Endodermal cell (in vitro differentiated cells): Measurements from ENCODE around the gene KRTAP10-5. TPM values are rescaled to one million over a fixed set of nuclear protein-coding genes. Genes with fewer than 3 reads are reported as not detected.

Experiments
- DNase-seq: peaks from one replicate; pipeline ENCODE4 v3.0.0-alpha.2; 2017
- H3K27ac ChIP-seq: 2 replicates; pipeline ENCODE4 v1.5.1; 2013; ENCODE audit warnings: mild to moderate bottlenecking, low read depth, low read length, moderate library complexity
- H3K27me3 ChIP-seq: 2 replicates; pipeline ENCODE4 v1.6.1; 2013; ENCODE audit warnings: mild to moderate bottlenecking, low read length, moderate library complexity; ENCODE audit not compliant: insufficient read depth, control insufficient read depth, poor library complexity, severe bottlenecking
- H3K36me3 ChIP-seq: 2 replicates; pipeline ENCODE4 v1.7.0; 2013; ENCODE audit warnings: mild to moderate bottlenecking, low read length, moderate library complexity; ENCODE audit not compliant: control insufficient read depth, insufficient read depth
- H3K4me1 ChIP-seq: one replicate; pipeline ENCODE4 v1.7.0; 2013; ENCODE audit warnings: low read length; ENCODE audit not compliant: control insufficient read depth, insufficient read depth
- H3K4me3 ChIP-seq: 2 replicates; pipeline ENCODE4 v1.5.1; 2013; ENCODE audit warnings: mild to moderate bottlenecking, low read length, moderate library complexity
- H3K9ac ChIP-seq: 2 replicates; pipeline ENCODE4 v1.6.1; 2013; ENCODE audit warnings: mild to moderate bottlenecking, low read length, moderate library complexity; ENCODE audit not compliant: poor library complexity, severe bottlenecking; ENCODE audit errors: extremely low read depth
- H3K9me3 ChIP-seq: 2 replicates; pipeline ENCODE4 v1.6.1; 2013; ENCODE audit warnings: mild to moderate bottlenecking, low read length, moderate library complexity; ENCODE audit not compliant: control insufficient read depth
- H3K27ac Mint-ChIP-seq: 2 replicates; pipeline ENCODE4 v1.8.0; 2020; ENCODE audit warnings: mixed read lengths
- H3K27me3 Mint-ChIP-seq: 2 replicates; pipeline ENCODE4 v1.8.0; 2021; ENCODE audit warnings: mild to moderate bottlenecking, mixed read lengths; ENCODE audit not compliant: insufficient read depth
- H3K36me3 Mint-ChIP-seq: 2 replicates; pipeline ENCODE4 v1.8.0; 2020; ENCODE audit warnings: low read depth, mixed read lengths
- H3K4me1 Mint-ChIP-seq: 2 replicates; pipeline ENCODE4 v1.8.0; 2020; ENCODE audit warnings: mixed read lengths
- H3K4me3 Mint-ChIP-seq: 2 replicates; pipeline ENCODE4 v1.8.0; 2020; ENCODE audit warnings: mild to moderate bottlenecking, moderate library complexity, mixed read lengths
- H3K9me3 Mint-ChIP-seq: 2 replicates; pipeline ENCODE4 v1.8.0; 2020; ENCODE audit warnings: mild to moderate bottlenecking, mixed read lengths
- CTCF ChIP-seq: fragments of 200-600 bp; sonication (generic); conservative IDR thresholded peaks from 2 replicates; pipeline ENCODE4 v1.5.0; 2021; ENCODE audit warnings: antibody characterized with exemption, mild to moderate bottlenecking
- WGBS, 2 experiments: methylation state at CpG; one replicate each; pipeline versions ENCODE4 v1.1.5 to v1.1.7; 2013; ENCODE audit warnings: missing lambda C conversion rate in 2 of 2, mixed read lengths in 1 of 2; ENCODE audit not compliant: insufficient coverage in 1 of 2, insufficient read length in 1 of 2; 5-methylcytosine and 5-hydroxymethylcytosine counted together
- total RNA-seq, 2 donors: library from RNA; stranded (reverse); fragmentation: NEBNext Ultra II Directional in 1 of 2; extraction: Animal tissue kit (Norgen Biotek cat#: 25700) in 1 of 2; gene quantifications; 2 replicates in 1 of 2; 3 replicates in 1 of 2; pipeline ENCODE4 v1.2.1, GENCODE V29; 2021

KRTAP10-5 gene
- total RNA-seq, 2 donors from 2014 or later: not detected

- peaks cover 6% of the 10 kb centered on the region for H3K9me3 Mint-ChIP-seq
- peaks cover 1% of the 10 kb centered on the region for H3K27me3 Mint-ChIP-seq
- WGBS, 2 experiments: 83 to 94% methylated on average over 1 to 2 of the region's 2 CpGs
Observed at GRCh38 chr21:44589094-44589493, 8.7 kb upstream of the KRTAP10-5 start.

GRCh38 chr21:44585892-44586291 lies 5.5 kb upstream of the KRTAP10-5 start:
- no peaks in the 10 kb centered on the region for H3K4me1 ChIP-seq
- Mint-ChIP-seq H3K4me1 (peaks cover 5% of the 10 kb centered on the region), H3K27ac (no peak overlapping the region), H3K36me3 (no peaks in the 10 kb centered on the region), H3K27me3 (peaks cover 3% of the 10 kb centered on the region), H3K4me3 (no peak overlapping the region), H3K9me3 (peaks cover 17% of the 10 kb centered on the region)
- no peak overlapping the region for H3K9ac ChIP-seq
- WGBS, 2 experiments: 84 to 100% methylated on average over 3 of the region's 3 CpGs
- no peaks in the 10 kb centered on the region for H3K27me3 ChIP-seq
- no peak overlapping the region for H3K27ac ChIP-seq
- DNase-seq: no peak
- H3K9me3 ChIP-seq: peaks cover 9% of the 10 kb centered on the region
- TF ChIP-seq CTCF: no peak
- no peaks in the 10 kb centered on the region for H3K36me3 ChIP-seq
- H3K4me3 ChIP-seq: no peak overlapping the region

More at GRCh38 chr21:44589094-44589493, 8.7 kb upstream of the KRTAP10-5 start:
- Histone ChIP-seq H3K4me1 (no peaks in the 10 kb centered on the region), H3K9me3 (no peaks in the 10 kb centered on the region), H3K9ac (no peak overlapping the region), H3K27me3 (no peaks in the 10 kb centered on the region), H3K4me3 (no peak overlapping the region), H3K36me3 (no peaks in the 10 kb centered on the region), H3K27ac (no peak overlapping the region)
- no peak for TF ChIP-seq CTCF
- Mint-ChIP-seq H3K4me3 (no peak overlapping the region), H3K27ac (no peak overlapping the region), H3K36me3 (no peaks in the 10 kb centered on the region), H3K4me1 (peaks cover 9% of the 10 kb centered on the region)
- no peak for DNase-seq

GRCh38 chr21:44583800-44584147 lies 3.4 kb upstream of the KRTAP10-5 start:
- Mint-ChIP-seq H3K4me1 (peaks cover 5% of the 10 kb centered on the region), H3K9me3 (peaks cover 17% of the 10 kb centered on the region), H3K27me3 (peaks cover 7% of the 10 kb centered on the region), H3K36me3 (no peaks in the 10 kb centered on the region), H3K27ac (no peak overlapping the region), H3K4me3 (no peak overlapping the region)
- DNase-seq: no peak
- no peak overlapping the region for H3K4me3 ChIP-seq
- no peaks in the 10 kb centered on the region for H3K4me1 ChIP-seq
- no peak for TF ChIP-seq CTCF
- no peak overlapping the region for H3K27ac ChIP-seq
- no peaks in the 10 kb centered on the region for H3K27me3 ChIP-seq
- WGBS, 2 experiments: 91 to 92% methylated on average over 6 of the region's 6 CpGs
- H3K9ac ChIP-seq: no peak overlapping the region
- peaks cover 9% of the 10 kb centered on the region for H3K9me3 ChIP-seq
- no peaks in the 10 kb centered on the region for H3K36me3 ChIP-seq
